Lower leg skin (tissue), 3 donors: ENCODE results near the gene RALGDS.

Experiments
- POLR2A ChIP-seq, 2 donors: fragments of 450-650 bp; IDR thresholded peaks; one replicate each; pipeline ENCODE4 v1.6.1; 2016 to 2017; ENCODE audit warnings: antibody characterized with exemption in 2 of 2, mild to moderate bottlenecking in 1 of 2, moderate library complexity in 1 of 2
- TF ChIP-seq, protein P1 (sequence below), 3 donors: fragments of 450-650 bp; IDR thresholded peaks; one replicate each; pipeline ENCODE4 v1.5.1; 2016; ENCODE audit warnings: antibody characterized with exemption in 3 of 3, mild to moderate bottlenecking in 3 of 3, moderate library complexity in 2 of 3

DNA sequence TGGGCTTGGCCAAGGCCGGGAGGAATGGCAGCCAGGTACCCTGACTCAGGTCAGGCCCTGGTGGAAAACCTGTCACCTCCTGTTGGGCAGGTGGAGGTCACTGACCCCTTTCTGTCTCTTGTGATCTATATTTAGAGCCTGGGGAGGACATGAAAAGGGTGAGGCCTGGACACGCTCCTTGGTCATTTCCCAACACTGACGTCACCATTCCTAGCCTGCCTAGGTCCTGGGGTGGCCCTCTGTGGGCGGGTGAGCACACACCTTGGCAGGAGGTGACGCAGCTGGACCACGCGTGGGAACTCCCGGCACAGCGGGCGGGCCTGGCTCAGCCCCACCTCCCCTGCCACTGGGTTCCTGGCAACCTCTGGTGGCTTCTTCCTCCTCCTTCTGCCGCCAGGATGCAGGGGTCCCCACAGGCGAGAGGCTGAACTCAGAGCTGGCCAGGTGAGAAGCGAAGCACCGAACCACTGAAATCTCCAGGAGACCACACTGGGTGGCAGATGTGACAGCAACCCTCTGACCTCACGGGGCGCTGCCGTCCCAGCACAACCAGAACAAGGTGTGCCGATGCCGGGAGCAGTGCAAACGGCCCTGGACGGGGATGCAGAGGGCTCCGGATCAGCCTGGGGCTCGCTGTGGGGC lies 6.4 kb upstream of the RALGDS start:
- TF ChIP-seq POLR2A (IDR thresholded peaks at IDR 0.05) = no peak
- TF ChIP-seq, protein P1, sequence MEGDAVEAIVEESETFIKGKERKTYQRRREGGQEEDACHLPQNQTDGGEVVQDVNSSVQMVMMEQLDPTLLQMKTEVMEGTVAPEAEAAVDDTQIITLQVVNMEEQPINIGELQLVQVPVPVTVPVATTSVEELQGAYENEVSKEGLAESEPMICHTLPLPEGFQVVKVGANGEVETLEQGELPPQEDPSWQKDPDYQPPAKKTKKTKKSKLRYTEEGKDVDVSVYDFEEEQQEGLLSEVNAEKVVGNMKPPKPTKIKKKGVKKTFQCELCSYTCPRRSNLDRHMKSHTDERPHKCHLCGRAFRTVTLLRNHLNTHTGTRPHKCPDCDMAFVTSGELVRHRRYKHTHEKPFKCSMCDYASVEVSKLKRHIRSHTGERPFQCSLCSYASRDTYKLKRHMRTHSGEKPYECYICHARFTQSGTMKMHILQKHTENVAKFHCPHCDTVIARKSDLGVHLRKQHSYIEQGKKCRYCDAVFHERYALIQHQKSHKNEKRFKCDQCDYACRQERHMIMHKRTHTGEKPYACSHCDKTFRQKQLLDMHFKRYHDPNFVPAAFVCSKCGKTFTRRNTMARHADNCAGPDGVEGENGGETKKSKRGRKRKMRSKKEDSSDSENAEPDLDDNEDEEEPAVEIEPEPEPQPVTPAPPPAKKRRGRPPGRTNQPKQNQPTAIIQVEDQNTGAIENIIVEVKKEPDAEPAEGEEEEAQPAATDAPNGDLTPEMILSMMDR (IDR thresholded peaks at IDR 0.05) = no peak
